Measurements from ENCODE around the gene CCNE1.

CCNE1 gene

GRCh38 chr19:29840066-29840950, 28.5 kb downstream of the CCNE1 start:
- no peak for TF ChIP-seq EZH2 (IDR thresholded peaks at IDR 0.05; ENCODE audit: borderline replicate concordance, low read depth, low read length, severe bottlenecking)
- Histone ChIP-seq H3K27me3 (ENCODE audit: insufficient read depth, low read length, poor library complexity) (peaks cover 3% of the 10 kb centered on the region), H3K36me3 (ENCODE audit: insufficient read depth, low read length) (no peaks in the 10 kb centered on the region), H3K4me1 (ENCODE audit: insufficient read depth, low read length) (peaks cover 9% of the 10 kb centered on the region), H4K20me1 (ENCODE audit: insufficient read depth, low read length) (0 out of 2 replicates have a peak, but pooled peaks cover 6% of the 10 kb centered on the region), H3K79me2 (ENCODE audit: insufficient read depth, low read length) (no peaks in the 10 kb centered on the region), H3K4me2 (ENCODE audit: insufficient read depth, low read length) (no peak overlapping the region), H3K9me3 (ENCODE audit: insufficient read depth, low read length, severe bottlenecking) (no peaks in the 10 kb centered on the region), H2AFZ (ENCODE audit: low read depth, low read length) (no peak overlapping the region), H3K27ac (ENCODE audit: low read length) (no peak overlapping the region), H3K9ac (ENCODE audit: low read depth, low read length) (no peak overlapping the region), H3K4me3 (ENCODE audit: low read depth in 1 of 2, low read length in 2 of 2) (no peak overlapping the region)
- ATAC-seq (ENCODE audit: insufficient read depth, low read depth) (no peak), DNase-seq (no peak)

- Histone ChIP-seq H3K36me3 (ENCODE audit: insufficient read depth, low read length) (no peaks in the 10 kb centered on the region), H3K9me3 (ENCODE audit: insufficient read depth, low read length, severe bottlenecking) (no peaks in the 10 kb centered on the region), H3K79me2 (ENCODE audit: insufficient read depth, low read length) (no peaks in the 10 kb centered on the region), H3K27me3 (ENCODE audit: insufficient read depth, low read length, poor library complexity) (peaks cover 3% of the 10 kb centered on the region), H2AFZ (ENCODE audit: low read depth, low read length) (no peak overlapping the region), H4K20me1 (ENCODE audit: insufficient read depth, low read length) (0 out of 2 replicates have a peak, but pooled peaks cover 6% of the 10 kb centered on the region), H3K4me2 (ENCODE audit: insufficient read depth, low read length) (no peak overlapping the region), H3K4me3 (ENCODE audit: low read depth in 1 of 2, low read length in 2 of 2) (no peak overlapping the region), H3K9ac (ENCODE audit: low read depth, low read length) (no peak overlapping the region), H3K4me1 (ENCODE audit: insufficient read depth, low read length) (peaks cover 18% of the 10 kb centered on the region), H3K27ac (ENCODE audit: low read length) (no peak overlapping the region)
- ATAC-seq (ENCODE audit: insufficient read depth, low read depth) (no peak), DNase-seq (no peak)
- TF ChIP-seq CTCF (IDR thresholded peaks at IDR 0.05; ENCODE audit: borderline replicate concordance, extremely low read depth, low read length, poor library complexity, severe bottlenecking), result no peak
- TF ChIP-seq EZH2 (IDR thresholded peaks at IDR 0.05; ENCODE audit: borderline replicate concordance, low read depth, low read length, severe bottlenecking), result no peak
These were observed 29.4 kb downstream of the CCNE1 start for GRCh38 chr19:29841209-29841558.

GRCh38 chr19:29841559-29842367, 30.0 kb downstream of the CCNE1 start:
- H3K4me3 ChIP-seq (ENCODE audit: low read depth in 1 of 2, low read length in 2 of 2), result no peak overlapping the region
- ATAC-seq (ENCODE audit: insufficient read depth, low read depth) (no peak), DNase-seq (no peak)
- no peak overlapping the region for H2AFZ ChIP-seq (ENCODE audit: low read depth, low read length)
- H3K9me3 ChIP-seq (ENCODE audit: insufficient read depth, low read length, severe bottlenecking), result no peaks in the 10 kb centered on the region
- peaks cover 3% of the 10 kb centered on the region for H3K27me3 ChIP-seq (ENCODE audit: insufficient read depth, low read length, poor library complexity)
- H3K36me3 ChIP-seq (ENCODE audit: insufficient read depth, low read length), result no peaks in the 10 kb centered on the region
- no peak overlapping the region for H3K9ac ChIP-seq (ENCODE audit: low read depth, low read length)
- H4K20me1 ChIP-seq (ENCODE audit: insufficient read depth, low read length), result 0 out of 2 replicates have a peak, but pooled peaks cover 6% of the 10 kb centered on the region
- no peak overlapping the region for H3K4me2 ChIP-seq (ENCODE audit: insufficient read depth, low read length)
- H3K27ac ChIP-seq (ENCODE audit: low read length), result no peak overlapping the region
- H3K4me1 ChIP-seq (ENCODE audit: insufficient read depth, low read length), result peaks cover 19% of the 10 kb centered on the region
- TF ChIP-seq CTCF (IDR thresholded peaks at IDR 0.05; ENCODE audit: borderline replicate concordance, extremely low read depth, low read length, poor library complexity, severe bottlenecking) (no peak), EZH2 (IDR thresholded peaks at IDR 0.05; ENCODE audit: borderline replicate concordance, low read depth, low read length, severe bottlenecking) (no peak)
- no peaks in the 10 kb centered on the region for H3K79me2 ChIP-seq (ENCODE audit: insufficient read depth, low read length)

Data from DND-41 (cell line).